DND-41 (cell line): Measurements from ENCODE around the gene PAX2.

Experiments
- EZH2 ChIP-seq: IDR thresholded peaks from 3 replicates; pipeline ENCODE4 v1.6.1; 2012; ENCODE audit warnings: borderline replicate concordance, low read depth, mild to moderate bottlenecking, moderate library complexity, low read length, inconsistent platforms; ENCODE audit not compliant: severe bottlenecking
- TF ChIP-seq, protein P1 (sequence below): IDR thresholded peaks from 2 replicates; pipeline ENCODE4 v1.5.1; 2012; ENCODE audit warnings: borderline replicate concordance, low read length, moderate library complexity, mild to moderate bottlenecking; ENCODE audit not compliant: poor library complexity, severe bottlenecking; ENCODE audit errors: extremely low read depth

DNA sequence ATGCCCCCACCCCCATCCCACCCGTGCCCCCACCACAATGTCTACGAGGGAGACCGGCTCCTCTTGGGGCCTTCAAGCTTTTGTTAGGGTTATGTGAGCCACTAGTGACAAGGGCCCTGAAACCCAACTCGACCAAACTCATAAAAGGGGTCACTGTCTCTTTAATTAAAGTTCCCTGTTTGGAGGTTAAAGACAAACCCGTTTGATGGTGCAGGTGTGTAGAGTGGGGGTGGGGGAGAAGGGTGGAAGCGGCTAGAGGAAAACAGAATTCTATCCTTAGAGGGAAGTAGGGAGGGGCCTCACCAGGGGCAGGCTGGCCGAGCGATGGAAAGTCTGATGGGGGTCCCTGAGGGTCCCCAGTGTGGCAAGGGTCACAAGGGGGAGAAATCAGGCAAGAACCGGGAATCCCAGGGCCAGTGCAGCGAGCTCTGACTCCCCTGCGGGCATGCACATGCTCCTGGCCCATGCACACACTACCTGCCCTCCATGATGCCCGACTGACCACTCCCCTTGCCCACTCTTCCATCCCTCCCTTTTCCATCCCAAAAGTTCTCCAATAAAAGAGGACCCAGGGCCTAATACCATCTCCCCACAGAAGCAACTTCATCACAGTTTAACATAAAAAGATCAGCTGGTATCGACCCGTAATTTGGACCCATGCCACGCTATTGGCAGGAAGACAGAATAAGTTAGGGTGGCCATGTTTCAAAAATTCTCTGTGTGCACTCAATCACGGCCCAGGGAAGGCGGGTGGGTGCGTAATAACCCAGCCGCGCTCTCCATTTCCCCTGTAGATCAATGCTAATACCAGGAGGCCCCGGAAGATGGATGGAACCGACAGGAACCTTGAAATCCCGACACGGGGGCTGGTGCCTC lies 131.4 kb downstream of the PAX2 start:
- TF ChIP-seq, protein P1, sequence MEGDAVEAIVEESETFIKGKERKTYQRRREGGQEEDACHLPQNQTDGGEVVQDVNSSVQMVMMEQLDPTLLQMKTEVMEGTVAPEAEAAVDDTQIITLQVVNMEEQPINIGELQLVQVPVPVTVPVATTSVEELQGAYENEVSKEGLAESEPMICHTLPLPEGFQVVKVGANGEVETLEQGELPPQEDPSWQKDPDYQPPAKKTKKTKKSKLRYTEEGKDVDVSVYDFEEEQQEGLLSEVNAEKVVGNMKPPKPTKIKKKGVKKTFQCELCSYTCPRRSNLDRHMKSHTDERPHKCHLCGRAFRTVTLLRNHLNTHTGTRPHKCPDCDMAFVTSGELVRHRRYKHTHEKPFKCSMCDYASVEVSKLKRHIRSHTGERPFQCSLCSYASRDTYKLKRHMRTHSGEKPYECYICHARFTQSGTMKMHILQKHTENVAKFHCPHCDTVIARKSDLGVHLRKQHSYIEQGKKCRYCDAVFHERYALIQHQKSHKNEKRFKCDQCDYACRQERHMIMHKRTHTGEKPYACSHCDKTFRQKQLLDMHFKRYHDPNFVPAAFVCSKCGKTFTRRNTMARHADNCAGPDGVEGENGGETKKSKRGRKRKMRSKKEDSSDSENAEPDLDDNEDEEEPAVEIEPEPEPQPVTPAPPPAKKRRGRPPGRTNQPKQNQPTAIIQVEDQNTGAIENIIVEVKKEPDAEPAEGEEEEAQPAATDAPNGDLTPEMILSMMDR = no peak
- no peak for TF ChIP-seq EZH2
